DOHH2 (cell line): Measurements from ENCODE around the gene ARHGAP19.

ENCODE experiments used
- EZH2phosphoT487 ChIP-seq: fragments of 200-600 bp; sonication (generic); IDR thresholded peaks from 2 replicates; pipeline ENCODE4 v1.6.1; 2017; ENCODE audit warnings: borderline replicate concordance, mild to moderate bottlenecking, antibody characterized with exemption, low read length, moderate library complexity, mixed read lengths
- TF ChIP-seq, protein P1 (sequence below): fragments of 200-600 bp; sonication (generic); IDR thresholded peaks from one replicate; pipeline ENCODE4 v1.5.1; 2014; ENCODE audit warnings: antibody characterized with exemption, mild to moderate bottlenecking, low read depth, low read length; ENCODE audit not compliant: poor library complexity, severe bottlenecking

DNA sequence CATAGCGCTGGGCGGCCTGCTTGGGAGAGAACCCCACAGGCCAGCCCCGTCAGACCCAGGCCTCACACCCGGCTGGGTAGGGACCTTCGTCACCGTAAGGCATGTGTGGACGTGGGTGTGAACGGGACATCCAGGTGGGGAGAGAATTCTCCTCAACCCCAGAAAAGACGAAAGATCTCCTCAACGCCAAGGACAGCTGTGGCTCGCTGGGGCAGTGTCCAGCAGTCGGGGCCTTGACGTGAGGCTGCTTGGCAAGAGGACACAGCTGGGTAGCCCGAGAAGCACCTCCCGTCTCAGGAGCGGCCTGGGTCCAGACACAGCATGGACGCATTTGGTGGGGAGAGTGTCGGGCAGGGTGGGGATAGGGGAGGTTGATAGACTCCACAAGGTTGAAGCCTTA lies 105.5 kb downstream of the ARHGAP19 start:
- TF ChIP-seq, protein P1, sequence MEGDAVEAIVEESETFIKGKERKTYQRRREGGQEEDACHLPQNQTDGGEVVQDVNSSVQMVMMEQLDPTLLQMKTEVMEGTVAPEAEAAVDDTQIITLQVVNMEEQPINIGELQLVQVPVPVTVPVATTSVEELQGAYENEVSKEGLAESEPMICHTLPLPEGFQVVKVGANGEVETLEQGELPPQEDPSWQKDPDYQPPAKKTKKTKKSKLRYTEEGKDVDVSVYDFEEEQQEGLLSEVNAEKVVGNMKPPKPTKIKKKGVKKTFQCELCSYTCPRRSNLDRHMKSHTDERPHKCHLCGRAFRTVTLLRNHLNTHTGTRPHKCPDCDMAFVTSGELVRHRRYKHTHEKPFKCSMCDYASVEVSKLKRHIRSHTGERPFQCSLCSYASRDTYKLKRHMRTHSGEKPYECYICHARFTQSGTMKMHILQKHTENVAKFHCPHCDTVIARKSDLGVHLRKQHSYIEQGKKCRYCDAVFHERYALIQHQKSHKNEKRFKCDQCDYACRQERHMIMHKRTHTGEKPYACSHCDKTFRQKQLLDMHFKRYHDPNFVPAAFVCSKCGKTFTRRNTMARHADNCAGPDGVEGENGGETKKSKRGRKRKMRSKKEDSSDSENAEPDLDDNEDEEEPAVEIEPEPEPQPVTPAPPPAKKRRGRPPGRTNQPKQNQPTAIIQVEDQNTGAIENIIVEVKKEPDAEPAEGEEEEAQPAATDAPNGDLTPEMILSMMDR: no peak
- TF ChIP-seq EZH2phosphoT487: no peak
